HEK293 (cell line): Measurements from ENCODE around the gene MNX1.

Source experiments
- CTCF ChIA-PET: fragments of 350-600 bp; formaldehyde crosslinking; extraction: SDS; loops from one replicate; lab custom pipeline; 2021; ENCODE audit warnings: antibody characterized with exemption; lab: Yijun Ruan, JAX
- POLR2A ChIA-PET: fragments of 300-600 bp; formaldehyde crosslinking; extraction: SDS; loops from one replicate; lab custom pipeline; 2020; ENCODE audit warnings: antibody characterized with exemption, inconsistent platforms; lab: Yijun Ruan, JAX
- H3K27ac ChIP-seq: fragments of 200-500 bp; sonication (Bioruptor generic); 2 replicates; pipeline ENCODE4 v1.5.1; 2014; ENCODE audit warnings: low read depth, low read length, control low read depth, inconsistent platforms; ENCODE audit errors: extremely low read depth
- H3K36me3 ChIP-seq, 2 experiments: fragments of 200-500 bp in 1 of 2; sonication (Bioruptor generic) in 1 of 2; 1 replicate in 1 of 2; 2 replicates in 1 of 2; pipeline ENCODE4 v1.5.1; 2014 to 2017; ENCODE audit warnings: inconsistent platforms in 2 of 2, low read length in 2 of 2; ENCODE audit not compliant: control insufficient read depth in 2 of 2, insufficient read depth in 1 of 2
- H3K4me1 ChIP-seq: fragments of 200-500 bp; sonication (Bioruptor generic); 2 replicates; pipeline ENCODE4 v1.5.1; 2014; ENCODE audit warnings: mild to moderate bottlenecking, low read length, inconsistent platforms; ENCODE audit not compliant: control insufficient read depth, insufficient read depth
- H3K4me3 ChIP-seq: 2 replicates; pipeline ENCODE4 v1.5.1; 2011; ENCODE audit warnings: low read depth, mild to moderate bottlenecking, control low read depth, low read length, moderate library complexity
- H3K9me3 ChIP-seq: fragments of 200-500 bp; sonication (Bioruptor generic); 2 replicates; pipeline ENCODE4 v1.5.1; 2014; ENCODE audit warnings: low read depth, low read length, inconsistent platforms; ENCODE audit not compliant: control insufficient read depth, insufficient read depth
- SALL2 ChIP-seq: fragments of 450-650 bp; formaldehyde crosslinking; IDR thresholded peaks from 2 replicates; pipeline ENCODE4 v1.5.0; 2017; ENCODE audit warnings: missing biosample characterization, mild to moderate bottlenecking, missing genetic modification characterization, borderline replicate concordance
- ZBTB10 ChIP-seq: fragments of 450-650 bp; formaldehyde crosslinking; IDR thresholded peaks from 2 replicates; pipeline ENCODE4 v1.5.1; 2016; ENCODE audit warnings: missing biosample characterization, missing genetic modification characterization
- ZNF211 ChIP-seq: fragments of 450-650 bp; formaldehyde crosslinking; IDR thresholded peaks from 2 replicates; pipeline ENCODE4 v1.5.1; 2016; ENCODE audit warnings: low read depth, missing biosample characterization, missing genetic modification characterization
- ZNF214 ChIP-seq: fragments of 450-650 bp; formaldehyde crosslinking; IDR thresholded peaks from 2 replicates; pipeline ENCODE4 v1.5.1; 2017; ENCODE audit warnings: missing biosample characterization, mild to moderate bottlenecking, missing genetic modification characterization, borderline replicate concordance
- ZNF341 ChIP-seq: fragments of 450-650 bp; formaldehyde crosslinking; IDR thresholded peaks from 2 replicates; pipeline ENCODE4; 2016; ENCODE audit warnings: low read depth, missing biosample characterization, missing genetic modification characterization
- ZNF514 ChIP-seq: fragments of 450-650 bp; formaldehyde crosslinking; IDR thresholded peaks from 2 replicates; pipeline ENCODE4 v1.5.1; 2016; ENCODE audit warnings: missing biosample characterization, missing genetic modification characterization
- ZNF596 ChIP-seq: fragments of 450-650 bp; IDR thresholded peaks from 2 replicates; pipeline ENCODE4 v1.5.0; 2018; ENCODE audit warnings: missing biosample characterization, mild to moderate bottlenecking, missing genetic modification characterization, moderate library complexity
- ZNF624 ChIP-seq: fragments of 450-650 bp; formaldehyde crosslinking; IDR thresholded peaks from 2 replicates; pipeline ENCODE4 v1.5.1; 2017; ENCODE audit warnings: missing biosample characterization, missing genetic modification characterization
- ZSCAN30 ChIP-seq: fragments of 450-650 bp; IDR thresholded peaks from 2 replicates; pipeline ENCODE4 v1.5.1; 2018; ENCODE audit warnings: missing biosample characterization, mild to moderate bottlenecking, missing genetic modification characterization, moderate library complexity
- TF ChIP-seq, protein P1 (sequence below): fragments of 450-650 bp; formaldehyde crosslinking; IDR thresholded peaks from 2 replicates; pipeline ENCODE4 v1.5.1; 2016; ENCODE audit warnings: missing biosample characterization, missing genetic modification characterization
- TF ChIP-seq, protein P2 (sequence below): fragments of 450-650 bp; formaldehyde crosslinking; IDR thresholded peaks from 2 replicates; pipeline ENCODE4 v1.5.1; 2016; ENCODE audit warnings: missing biosample characterization, missing genetic modification characterization
- TF ChIP-seq, protein P3 (sequence below): fragments of 450-650 bp; formaldehyde crosslinking; IDR thresholded peaks from 2 replicates; pipeline ENCODE4 v1.5.1; 2016; ENCODE audit warnings: missing biosample characterization, missing genetic modification characterization

Gene MNX1

DNA sequence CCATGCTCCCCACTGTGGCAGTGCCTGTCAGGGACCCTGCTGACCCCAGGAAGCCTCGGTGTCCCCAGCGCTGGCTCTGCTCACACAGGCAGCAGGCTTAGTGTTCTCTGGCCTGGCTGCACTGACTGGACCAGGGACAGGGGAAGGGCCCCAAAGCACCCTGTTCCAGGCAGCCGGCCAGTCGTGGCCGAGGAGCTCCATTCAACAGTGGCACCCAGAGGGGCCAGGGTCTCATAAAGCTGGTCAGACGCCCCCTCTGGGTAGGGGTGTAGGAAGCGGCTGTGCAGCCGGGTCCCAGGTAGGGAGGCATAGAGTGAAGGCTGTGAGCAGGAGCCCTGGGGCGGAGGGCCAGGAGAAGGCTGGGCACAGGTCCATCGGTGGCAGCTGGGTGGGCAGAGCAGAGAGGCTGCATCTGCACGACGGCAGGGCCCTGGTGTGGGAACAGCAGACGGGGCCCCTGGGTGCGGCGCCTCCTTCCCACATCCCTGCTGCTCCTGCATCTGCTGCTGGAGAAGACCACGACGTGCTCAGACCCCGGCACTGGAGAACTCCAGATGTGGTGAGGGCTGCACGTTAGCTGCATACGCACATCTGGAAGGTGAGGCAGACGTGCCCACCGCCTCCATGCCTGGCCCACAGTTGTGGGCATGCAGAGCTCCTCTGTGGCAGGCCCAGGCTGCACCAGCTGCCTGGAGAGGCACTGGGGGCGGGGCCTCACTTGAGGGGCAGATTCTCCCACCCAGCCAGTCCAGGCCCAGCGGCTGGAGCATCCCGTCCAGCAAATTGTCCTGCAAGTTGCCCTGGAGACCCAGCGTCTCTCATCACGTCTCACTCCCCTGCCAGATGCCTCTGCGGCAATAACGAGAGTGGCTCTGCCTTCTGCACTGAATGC lies 25.1 kb downstream of the MNX1 start:
- CTCF ChIA-PET = interaction anchor here (0.6 kb wide), 1 partner anchor 15 kb away, joined by 4 read pairs; no protein-coding TSS in a partner anchor
- TF ChIP-seq ZBTB10 (tag by site-specific recombination) = no peak
- no peak for TF ChIP-seq ZSCAN30 (tag by site-specific recombination)
- TF ChIP-seq ZNF214 = no peak
- TF ChIP-seq, protein P1, sequence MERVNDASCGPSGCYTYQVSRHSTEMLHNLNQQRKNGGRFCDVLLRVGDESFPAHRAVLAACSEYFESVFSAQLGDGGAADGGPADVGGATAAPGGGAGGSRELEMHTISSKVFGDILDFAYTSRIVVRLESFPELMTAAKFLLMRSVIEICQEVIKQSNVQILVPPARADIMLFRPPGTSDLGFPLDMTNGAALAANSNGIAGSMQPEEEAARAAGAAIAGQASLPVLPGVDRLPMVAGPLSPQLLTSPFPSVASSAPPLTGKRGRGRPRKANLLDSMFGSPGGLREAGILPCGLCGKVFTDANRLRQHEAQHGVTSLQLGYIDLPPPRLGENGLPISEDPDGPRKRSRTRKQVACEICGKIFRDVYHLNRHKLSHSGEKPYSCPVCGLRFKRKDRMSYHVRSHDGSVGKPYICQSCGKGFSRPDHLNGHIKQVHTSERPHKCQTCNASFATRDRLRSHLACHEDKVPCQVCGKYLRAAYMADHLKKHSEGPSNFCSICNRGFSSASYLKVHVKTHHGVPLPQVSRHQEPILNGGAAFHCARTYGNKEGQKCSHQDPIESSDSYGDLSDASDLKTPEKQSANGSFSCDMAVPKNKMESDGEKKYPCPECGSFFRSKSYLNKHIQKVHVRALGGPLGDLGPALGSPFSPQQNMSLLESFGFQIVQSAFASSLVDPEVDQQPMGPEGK (tag by site-specific recombination) = no peak
- no peak for TF ChIP-seq ZNF624
- TF ChIP-seq ZNF596 (tag by site-specific recombination) = no peak
- TF ChIP-seq, protein P2, sequence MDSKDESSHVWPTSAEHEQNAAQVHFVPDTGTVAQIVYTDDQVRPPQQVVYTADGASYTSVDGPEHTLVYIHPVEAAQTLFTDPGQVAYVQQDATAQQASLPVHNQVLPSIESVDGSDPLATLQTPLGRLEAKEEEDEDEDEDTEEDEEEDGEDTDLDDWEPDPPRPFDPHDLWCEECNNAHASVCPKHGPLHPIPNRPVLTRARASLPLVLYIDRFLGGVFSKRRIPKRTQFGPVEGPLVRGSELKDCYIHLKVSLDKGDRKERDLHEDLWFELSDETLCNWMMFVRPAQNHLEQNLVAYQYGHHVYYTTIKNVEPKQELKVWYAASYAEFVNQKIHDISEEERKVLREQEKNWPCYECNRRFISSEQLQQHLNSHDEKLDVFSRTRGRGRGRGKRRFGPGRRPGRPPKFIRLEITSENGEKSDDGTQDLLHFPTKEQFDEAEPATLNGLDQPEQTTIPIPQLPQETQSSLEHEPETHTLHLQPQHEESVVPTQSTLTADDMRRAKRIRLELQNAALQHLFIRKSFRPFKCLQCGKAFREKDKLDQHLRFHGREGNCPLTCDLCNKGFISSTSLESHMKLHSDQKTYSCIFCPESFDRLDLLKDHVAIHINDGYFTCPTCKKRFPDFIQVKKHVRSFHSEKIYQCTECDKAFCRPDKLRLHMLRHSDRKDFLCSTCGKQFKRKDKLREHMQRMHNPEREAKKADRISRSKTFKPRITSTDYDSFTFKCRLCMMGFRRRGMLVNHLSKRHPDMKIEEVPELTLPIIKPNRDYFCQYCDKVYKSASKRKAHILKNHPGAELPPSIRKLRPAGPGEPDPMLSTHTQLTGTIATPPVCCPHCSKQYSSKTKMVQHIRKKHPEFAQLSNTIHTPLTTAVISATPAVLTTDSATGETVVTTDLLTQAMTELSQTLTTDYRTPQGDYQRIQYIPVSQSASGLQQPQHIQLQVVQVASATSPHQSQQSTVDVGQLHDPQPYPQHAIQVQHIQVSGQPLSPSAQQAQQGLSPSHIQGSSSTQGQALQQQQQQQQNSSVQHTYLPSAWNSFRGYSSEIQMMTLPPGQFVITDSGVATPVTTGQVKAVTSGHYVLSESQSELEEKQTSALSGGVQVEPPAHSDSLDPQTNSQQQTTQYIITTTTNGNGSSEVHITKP (tag by site-specific recombination) = no peak
- TF ChIP-seq ZNF211 (tag by site-specific recombination) = no peak
- TF ChIP-seq, protein P3, sequence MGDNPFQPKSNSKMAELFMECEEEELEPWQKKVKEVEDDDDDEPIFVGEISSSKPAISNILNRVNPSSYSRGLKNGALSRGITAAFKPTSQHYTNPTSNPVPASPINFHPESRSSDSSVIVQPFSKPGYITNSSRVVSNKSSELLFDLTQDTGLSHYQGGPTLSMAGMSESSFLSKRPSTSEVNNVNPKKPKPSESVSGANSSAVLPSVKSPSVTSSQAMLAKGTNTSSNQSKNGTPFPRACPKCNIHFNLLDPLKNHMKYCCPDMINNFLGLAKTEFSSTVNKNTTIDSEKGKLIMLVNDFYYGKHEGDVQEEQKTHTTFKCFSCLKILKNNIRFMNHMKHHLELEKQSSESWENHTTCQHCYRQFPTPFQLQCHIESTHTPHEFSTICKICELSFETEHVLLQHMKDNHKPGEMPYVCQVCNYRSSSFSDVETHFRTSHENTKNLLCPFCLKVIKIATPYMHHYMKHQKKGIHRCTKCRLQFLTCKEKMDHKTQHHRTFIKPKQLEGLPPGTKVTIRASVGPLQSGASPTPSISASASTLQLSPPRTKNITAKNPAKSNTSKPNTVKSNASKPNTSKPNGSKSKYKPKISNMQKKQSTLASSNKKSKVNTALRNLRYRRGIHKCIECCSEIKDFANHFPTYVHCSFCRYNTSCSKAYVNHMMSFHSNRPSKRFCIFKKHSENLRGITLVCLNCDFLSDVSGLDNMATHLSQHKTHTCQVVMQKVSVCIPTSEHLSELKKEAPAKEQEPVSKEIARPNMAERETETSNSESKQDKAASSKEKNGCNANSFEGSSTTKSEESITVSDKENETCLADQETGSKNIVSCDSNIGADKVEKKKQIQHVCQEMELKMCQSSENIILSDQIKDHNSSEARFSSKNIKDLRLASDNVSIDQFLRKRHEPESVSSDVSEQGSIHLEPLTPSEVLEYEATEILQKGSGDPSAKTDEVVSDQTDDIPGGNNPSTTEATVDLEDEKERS (tag by site-specific recombination) = no peak
- TF ChIP-seq ZNF514 (tag by site-specific recombination) = no peak
- TF ChIP-seq ZNF341 (tag by site-specific recombination) = no peak
- TF ChIP-seq SALL2 (tag by site-specific recombination) = no peak
- POLR2A ChIA-PET = no interaction called here
- Histone ChIP-seq H3K4me1 (no peaks in the 10 kb centered on the region), H3K4me3 (no peak overlapping the region), H3K36me3 (peaks cover 11 to 13% of the 10 kb centered on the region in 2 experiments; a peak in 2 of 3 replicates), H3K9me3 (no peaks in the 10 kb centered on the region), H3K27ac (no peak overlapping the region)
